ENCODE results near the gene GDF9.

GDF9 gene

DNA sequence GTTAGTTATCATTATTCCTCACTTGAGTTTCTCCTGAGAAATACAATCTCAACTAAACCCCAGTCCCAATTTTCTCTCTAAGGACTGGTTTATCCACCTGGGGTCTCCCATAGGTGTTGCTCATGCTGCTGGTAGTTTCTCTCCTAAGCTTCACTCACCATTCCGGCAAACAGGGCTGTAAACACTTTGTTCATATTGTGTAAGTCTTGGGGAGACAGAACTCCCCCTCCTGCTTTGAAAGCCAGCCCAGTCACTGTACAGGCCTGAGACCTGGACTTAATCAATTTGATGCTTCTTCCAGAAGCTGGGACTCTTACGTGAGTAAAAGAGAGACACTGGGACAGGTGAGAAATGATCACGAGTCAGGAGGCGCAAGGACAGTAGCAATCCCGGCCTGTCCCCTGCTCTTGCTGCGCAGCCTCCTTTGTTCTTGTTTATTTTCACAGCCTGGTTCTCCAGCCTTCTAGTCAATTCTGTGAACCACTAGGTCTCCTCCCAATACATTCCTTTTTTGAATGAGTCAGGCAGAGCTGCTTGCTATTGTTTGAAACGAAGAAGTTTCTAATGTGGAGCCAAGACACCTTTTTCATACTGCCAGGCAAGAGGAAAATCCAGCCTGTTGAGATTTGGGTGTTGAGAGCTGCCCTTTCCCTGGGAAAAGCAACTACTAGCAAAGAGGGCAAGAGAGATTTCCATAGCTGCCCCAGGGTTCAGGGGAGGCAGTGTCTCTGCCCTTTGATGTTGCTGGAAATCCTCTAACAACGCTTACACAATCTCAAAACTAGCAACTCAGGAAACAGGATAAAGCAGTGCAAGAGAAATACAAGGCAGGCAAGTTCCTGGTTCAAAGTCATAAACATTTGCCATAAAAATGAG, 26.6 kb downstream of the GDF9 start:
- TF ChIP-seq, protein P1, sequence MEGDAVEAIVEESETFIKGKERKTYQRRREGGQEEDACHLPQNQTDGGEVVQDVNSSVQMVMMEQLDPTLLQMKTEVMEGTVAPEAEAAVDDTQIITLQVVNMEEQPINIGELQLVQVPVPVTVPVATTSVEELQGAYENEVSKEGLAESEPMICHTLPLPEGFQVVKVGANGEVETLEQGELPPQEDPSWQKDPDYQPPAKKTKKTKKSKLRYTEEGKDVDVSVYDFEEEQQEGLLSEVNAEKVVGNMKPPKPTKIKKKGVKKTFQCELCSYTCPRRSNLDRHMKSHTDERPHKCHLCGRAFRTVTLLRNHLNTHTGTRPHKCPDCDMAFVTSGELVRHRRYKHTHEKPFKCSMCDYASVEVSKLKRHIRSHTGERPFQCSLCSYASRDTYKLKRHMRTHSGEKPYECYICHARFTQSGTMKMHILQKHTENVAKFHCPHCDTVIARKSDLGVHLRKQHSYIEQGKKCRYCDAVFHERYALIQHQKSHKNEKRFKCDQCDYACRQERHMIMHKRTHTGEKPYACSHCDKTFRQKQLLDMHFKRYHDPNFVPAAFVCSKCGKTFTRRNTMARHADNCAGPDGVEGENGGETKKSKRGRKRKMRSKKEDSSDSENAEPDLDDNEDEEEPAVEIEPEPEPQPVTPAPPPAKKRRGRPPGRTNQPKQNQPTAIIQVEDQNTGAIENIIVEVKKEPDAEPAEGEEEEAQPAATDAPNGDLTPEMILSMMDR (conservative IDR thresholded peaks at IDR 0.05; ENCODE audit: low read depth, low read length): no peak
- peak; percentile 88 for DNase-seq (ENCODE audit: low read depth)
- H3K4me3 ChIP-seq (ENCODE audit: low read depth, low read length): no peak overlapping the region

DNA sequence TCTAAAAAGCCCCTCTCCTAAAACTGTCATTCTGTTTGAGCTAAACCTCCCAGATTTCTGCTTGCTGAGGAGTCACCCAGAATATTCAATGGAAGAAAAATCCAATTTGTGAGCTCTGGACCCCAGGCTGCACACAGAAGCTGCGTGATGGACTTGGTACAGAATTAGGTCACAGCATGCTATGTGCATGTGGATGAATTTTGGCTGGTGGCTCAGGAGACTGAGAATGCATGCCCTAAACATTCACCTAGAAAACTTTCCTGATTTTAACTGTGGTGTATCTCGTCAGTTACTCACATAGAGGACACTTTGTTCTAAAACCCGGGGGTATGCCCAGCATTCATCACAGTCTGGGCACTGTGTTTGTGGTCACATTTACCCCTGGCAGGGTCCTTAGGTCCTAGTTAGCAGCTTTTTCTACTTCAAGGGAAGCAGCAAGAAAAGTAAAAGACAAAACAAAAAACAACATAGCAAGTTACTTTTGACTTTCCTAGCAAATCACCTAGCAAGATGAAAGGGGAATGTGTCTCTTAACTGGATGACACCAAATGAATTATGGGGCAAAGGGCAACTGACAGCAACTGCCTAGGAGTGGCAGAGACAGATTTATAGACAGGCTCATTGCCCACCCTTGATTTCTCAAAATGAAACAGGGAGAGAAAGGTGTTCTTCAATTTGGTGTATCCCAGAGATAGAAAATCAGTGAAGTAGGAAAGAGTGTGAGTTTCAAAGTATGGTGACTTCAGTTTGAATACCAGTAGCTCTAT, 27.6 kb downstream of the GDF9 start:
- DNase-seq (ENCODE audit: low read depth): no peak
- TF ChIP-seq, protein P1 (conservative IDR thresholded peaks at IDR 0.05; ENCODE audit: low read depth, low read length): no peak

DNA sequence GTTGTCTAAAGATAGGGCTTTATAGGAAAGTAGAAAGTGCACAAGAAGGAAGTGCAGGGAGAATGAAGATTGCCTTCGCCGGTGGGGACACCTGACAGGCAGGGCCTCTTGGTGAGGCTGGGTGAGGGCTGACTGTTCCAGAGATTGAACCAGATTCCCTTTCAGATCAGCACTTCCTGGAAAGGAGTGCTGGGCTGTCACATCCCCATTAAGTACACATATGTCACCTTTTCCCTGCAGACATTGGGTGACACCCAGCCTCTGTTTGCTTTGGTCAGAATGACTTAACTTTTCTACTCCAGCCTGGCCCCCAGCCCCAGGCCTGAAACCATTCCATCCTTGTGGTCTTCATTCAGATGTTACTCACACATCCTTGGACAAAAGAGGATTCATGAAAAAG, 28.4 kb downstream of the GDF9 start:
- H3K4me3 ChIP-seq (ENCODE audit: low read depth, low read length): no peak overlapping the region
- no peak for DNase-seq (ENCODE audit: low read depth)
- TF ChIP-seq, protein P1 (conservative IDR thresholded peaks at IDR 0.05; ENCODE audit: low read depth, low read length): no peak

More for the DNA sequence above, 27.6 kb downstream of the GDF9 start:
- no peak overlapping the region for H3K4me3 ChIP-seq (ENCODE audit: low read depth, low read length)

DNA sequence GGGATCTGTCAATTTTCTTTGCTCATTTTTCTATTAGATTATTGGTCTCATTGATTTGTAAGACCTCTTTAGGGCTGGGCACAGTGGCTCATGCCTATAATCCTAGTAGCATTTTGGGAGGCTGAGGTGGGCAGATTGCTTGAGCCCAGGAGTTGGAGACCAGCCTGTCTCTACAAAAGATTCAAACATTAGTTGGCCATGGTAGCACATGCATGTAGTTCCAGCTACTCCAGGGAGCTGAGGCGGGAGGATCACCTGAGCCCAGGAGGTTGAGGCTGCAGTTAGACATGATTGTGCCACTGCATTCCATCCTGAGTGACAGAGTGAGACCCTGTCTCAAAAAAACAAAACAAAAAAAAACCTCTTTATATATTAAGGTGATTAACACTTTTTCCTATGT, 29.4 kb downstream of the GDF9 start:
- TF ChIP-seq, protein P1 (conservative IDR thresholded peaks at IDR 0.05; ENCODE audit: low read depth, low read length): no peak
- DNase-seq (ENCODE audit: low read depth): no peak
- H3K4me3 ChIP-seq (ENCODE audit: low read depth, low read length): no peak overlapping the region

DNA sequence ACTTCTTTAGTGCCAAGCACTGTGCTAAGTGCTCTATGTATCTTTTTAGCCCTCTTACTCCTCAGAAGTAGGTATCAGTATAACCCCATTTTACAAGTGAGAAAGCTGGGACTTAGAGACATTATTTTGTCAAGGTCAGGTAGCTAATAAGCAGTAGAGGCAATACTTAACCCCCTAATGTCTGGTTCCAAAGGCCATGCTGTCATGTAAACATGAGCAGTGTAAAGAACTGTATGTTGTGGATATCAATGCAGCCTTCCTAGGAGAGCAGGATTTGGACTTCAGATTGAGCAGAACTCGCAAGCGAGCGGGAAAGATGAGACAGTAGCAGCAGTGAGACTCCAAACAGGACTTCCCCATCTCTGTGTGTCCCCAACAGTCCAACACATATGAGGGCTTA, 32.2 kb downstream of the GDF9 start:
- no peak overlapping the region for H3K4me3 ChIP-seq (ENCODE audit: low read depth, low read length)
- DNase-seq (ENCODE audit: low read depth): no peak
- TF ChIP-seq, protein P1 (conservative IDR thresholded peaks at IDR 0.05; ENCODE audit: low read depth, low read length): no peak

DNA sequence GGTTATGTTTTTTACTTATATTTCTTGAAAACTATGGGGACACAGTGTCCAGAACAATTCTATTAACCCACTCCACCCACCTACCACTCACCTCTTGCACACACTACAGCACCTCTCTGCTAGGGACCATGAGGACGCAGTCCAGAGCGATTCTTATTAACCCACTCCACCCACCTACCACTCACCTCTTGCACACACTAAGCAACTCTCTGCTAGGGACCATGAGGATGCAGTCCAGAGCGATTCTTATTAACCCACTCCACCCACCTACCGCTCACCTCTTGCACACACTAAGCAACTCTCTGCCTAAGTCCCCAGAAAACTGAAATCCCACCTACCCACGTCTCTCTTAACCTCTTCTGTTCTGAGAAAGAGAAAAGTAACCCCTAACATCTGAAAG, 33.7 kb downstream of the GDF9 start:
- TF ChIP-seq, protein P1 (conservative IDR thresholded peaks at IDR 0.05; ENCODE audit: low read depth, low read length): no peak
- H3K4me3 ChIP-seq (ENCODE audit: low read depth, low read length): no peak overlapping the region
- no peak for DNase-seq (ENCODE audit: low read depth)
